D721Med (cell line): Measurements from ENCODE around the gene RHOH.

Experiments used
- DNase-seq: peaks from one replicate; pipeline ENCODE4 v3.0.0; 2011; ENCODE audit warnings: low spot score; ENCODE audit not compliant: insufficient read length
- FAIRE-seq: peaks from 2 replicates; lab custom pipeline; 2011; peaks lifted over from hg19 to GRCh38; lab: Jason Lieb, UNC
- TF ChIP-seq, protein P1 (sequence below): IDR thresholded peaks from 2 replicates; pipeline ENCODE4 v1.5.1; 2012; ENCODE audit warnings: mild to moderate bottlenecking, control low read depth; ENCODE audit not compliant: insufficient read depth; ENCODE audit errors: missing control alignments

Gene RHOH

DNA sequence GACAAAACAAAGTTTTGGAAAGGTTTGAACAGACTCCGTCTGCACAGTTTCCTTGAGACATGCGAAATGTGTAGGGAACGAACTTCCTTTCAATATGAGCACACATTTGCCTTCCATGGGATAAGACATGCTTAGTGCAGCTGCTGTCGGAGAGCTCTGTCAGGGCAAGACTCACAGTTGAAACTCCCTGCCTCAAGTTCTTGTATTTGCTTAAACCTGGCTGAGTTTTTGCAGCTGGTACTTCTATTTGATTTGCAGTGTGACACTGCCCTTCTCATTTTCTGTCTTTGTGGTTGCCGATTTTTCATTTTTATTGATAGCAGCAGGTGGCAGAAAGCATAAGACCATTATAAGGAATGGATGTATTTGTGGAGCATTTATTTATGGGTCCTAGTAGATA lies 18.2 kb upstream of the RHOH start:
- FAIRE-seq, result no peak
- no peak for DNase-seq
- TF ChIP-seq, protein P1, sequence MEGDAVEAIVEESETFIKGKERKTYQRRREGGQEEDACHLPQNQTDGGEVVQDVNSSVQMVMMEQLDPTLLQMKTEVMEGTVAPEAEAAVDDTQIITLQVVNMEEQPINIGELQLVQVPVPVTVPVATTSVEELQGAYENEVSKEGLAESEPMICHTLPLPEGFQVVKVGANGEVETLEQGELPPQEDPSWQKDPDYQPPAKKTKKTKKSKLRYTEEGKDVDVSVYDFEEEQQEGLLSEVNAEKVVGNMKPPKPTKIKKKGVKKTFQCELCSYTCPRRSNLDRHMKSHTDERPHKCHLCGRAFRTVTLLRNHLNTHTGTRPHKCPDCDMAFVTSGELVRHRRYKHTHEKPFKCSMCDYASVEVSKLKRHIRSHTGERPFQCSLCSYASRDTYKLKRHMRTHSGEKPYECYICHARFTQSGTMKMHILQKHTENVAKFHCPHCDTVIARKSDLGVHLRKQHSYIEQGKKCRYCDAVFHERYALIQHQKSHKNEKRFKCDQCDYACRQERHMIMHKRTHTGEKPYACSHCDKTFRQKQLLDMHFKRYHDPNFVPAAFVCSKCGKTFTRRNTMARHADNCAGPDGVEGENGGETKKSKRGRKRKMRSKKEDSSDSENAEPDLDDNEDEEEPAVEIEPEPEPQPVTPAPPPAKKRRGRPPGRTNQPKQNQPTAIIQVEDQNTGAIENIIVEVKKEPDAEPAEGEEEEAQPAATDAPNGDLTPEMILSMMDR, result no peak

DNA sequence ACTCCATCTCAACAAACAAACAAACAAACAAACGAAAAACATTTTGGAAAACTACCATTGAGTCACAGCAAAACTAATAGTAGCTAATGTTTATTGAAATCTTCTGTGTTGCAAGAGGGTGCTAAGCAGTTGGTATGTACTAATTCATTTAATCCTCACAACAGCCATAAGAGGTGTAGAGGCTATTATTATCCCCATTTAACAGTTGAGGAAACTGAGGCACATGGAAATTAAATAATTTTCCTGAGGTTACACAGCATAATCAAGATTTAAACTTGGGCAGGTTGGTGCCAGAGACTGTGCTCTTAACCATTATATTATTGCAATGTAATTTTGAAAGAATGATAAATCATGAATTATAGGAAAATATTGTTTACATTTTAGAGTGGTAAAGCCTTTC lies 17.5 kb upstream of the RHOH start:
- FAIRE-seq, result no peak
- TF ChIP-seq, protein P1, result no peak
- DNase-seq, result no peak

DNA sequence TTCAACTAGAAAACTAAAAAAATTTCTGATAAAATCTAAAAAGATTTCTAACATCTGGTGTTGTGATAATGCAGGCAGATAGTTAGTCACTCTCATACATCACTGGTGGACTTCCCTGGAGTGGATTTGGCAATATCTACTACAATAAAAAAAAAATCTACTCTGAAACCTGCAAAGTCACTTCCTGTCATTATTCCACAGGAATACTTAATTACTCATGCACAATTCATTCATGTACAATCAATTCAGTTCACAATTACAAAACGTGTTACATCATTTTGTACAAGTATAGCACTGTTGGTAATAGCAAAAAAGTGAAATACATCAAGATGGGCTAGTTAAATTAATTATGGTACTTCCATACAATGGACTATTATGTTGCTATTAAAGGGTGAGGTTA lies 16.5 kb upstream of the RHOH start:
- DNase-seq (no peak), FAIRE-seq (no peak)
- TF ChIP-seq, protein P1, result no peak

DNA sequence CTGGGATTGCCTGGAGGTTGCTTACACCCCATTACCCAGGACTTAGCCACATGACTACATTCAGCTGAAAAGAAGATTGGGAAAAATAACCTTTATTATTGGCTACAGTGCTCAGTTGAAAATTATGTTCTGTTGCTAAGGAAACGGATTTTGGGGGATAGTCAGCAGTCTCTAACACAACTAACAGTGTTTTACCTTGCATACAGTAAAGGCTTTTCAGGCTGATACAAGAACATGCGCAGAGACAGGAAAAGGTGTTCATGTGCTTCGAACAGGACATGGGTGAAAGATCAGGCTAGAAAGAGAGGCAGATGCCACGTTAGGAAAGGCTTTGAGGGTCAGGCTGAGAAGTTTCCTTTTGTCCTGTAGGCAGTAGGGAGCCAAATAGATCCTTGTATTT lies 14.8 kb upstream of the RHOH start:
- FAIRE-seq (no peak), DNase-seq (no peak)
- TF ChIP-seq, protein P1, result no peak

DNA sequence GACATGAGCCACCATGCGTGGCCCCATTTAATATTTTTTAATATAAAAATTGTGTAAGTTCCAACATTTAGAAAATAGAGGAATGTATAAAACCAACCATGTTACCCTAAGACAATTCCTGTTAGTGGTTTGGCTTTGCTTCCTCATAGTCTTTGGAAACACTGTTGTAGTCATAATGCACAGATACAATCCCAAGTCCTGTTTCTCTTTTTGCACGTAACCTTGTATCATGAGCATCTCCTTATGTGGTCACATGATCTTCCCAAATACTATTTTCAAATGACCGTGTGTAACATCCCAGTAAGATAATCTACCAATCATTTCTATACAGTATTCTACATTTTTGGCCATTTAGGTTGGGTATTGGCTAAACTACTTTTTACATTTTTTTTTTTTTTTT lies 13.9 kb upstream of the RHOH start:
- DNase-seq, result no peak
- TF ChIP-seq, protein P1, result no peak
- FAIRE-seq, result no peak

DNA sequence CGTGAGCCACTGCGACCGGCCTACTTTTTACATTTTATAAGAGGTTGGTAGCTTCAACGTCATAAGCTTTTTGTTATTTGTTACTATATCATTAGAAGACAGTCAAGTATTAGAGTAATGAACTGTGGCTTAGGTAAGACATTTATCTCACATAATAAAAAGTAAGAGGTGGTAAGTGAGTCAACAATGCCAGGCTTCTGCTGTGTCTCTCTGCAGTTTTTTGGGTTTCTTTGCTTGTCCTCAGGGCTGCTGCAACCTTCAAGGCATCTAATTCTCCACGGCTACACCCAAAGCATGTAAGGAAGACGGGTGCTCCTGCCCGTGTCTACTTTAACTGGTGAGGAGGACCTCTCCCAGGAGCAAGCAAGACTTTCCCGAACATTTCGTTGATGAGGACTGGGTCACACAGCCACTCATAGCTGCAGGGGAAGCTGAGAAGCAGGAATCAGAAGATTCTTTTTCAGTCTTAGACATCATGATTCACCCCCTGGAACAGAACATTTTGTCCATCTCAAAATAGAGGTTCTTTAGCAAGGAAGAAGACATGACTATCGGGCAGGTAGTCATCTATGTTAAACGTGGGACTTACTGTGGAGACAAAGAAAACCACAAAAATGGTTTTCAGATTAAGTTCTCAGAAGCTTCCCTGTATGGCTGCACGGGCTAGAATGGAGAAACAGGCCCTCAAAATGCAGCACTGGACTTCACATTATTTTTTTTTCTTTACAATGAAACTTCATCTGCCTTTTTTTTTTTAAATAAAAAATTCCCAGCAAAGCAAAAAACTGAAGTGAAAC lies 13.0 kb upstream of the RHOH start:
- FAIRE-seq, result no peak

More for the DNA sequence above, 13.0 kb upstream of the RHOH start:
- TF ChIP-seq, protein P1, result no peak
- DNase-seq, result no peak
